VCaP (cell line): ENCODE results near the gene RXRA.
A peak's percentile ranks its signal among the peaks of the same experiment; 100 is the strongest.

Experiments
- H3K27ac ChIP-seq: fragments of 450-650 bp; 2 replicates; pipeline ENCODE4 v1.5.1; 2017
- TF ChIP-seq, protein P1 (sequence below): fragments of 450-650 bp; conservative IDR thresholded peaks from 2 replicates; pipeline ENCODE4 v1.5.1; 2017; ENCODE audit warnings: mild to moderate bottlenecking, moderate library complexity

Gene RXRA

DNA sequence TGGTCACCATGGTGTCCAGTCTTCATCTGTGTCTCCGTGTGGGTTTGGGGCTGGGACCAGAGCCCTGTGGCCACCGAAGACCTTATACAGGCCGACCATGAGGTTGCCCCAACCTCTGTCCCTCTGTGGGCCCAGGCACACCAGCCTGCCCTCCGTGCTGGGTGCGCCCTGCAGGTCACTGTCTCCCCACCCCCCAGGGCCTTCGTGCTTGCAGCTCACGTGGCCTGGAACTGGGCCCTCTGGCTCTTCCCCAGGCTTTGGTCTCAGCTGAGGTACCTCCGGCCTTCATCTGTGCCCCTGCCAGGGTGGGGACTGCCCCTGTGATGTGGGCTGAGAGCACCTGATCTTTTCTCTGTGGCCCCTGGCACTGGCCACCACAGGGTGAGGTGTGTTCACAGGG lies 92.1 kb downstream of the RXRA start:
- TF ChIP-seq, protein P1, sequence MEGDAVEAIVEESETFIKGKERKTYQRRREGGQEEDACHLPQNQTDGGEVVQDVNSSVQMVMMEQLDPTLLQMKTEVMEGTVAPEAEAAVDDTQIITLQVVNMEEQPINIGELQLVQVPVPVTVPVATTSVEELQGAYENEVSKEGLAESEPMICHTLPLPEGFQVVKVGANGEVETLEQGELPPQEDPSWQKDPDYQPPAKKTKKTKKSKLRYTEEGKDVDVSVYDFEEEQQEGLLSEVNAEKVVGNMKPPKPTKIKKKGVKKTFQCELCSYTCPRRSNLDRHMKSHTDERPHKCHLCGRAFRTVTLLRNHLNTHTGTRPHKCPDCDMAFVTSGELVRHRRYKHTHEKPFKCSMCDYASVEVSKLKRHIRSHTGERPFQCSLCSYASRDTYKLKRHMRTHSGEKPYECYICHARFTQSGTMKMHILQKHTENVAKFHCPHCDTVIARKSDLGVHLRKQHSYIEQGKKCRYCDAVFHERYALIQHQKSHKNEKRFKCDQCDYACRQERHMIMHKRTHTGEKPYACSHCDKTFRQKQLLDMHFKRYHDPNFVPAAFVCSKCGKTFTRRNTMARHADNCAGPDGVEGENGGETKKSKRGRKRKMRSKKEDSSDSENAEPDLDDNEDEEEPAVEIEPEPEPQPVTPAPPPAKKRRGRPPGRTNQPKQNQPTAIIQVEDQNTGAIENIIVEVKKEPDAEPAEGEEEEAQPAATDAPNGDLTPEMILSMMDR: no peak
- H3K27ac ChIP-seq: no peak overlapping the region

DNA sequence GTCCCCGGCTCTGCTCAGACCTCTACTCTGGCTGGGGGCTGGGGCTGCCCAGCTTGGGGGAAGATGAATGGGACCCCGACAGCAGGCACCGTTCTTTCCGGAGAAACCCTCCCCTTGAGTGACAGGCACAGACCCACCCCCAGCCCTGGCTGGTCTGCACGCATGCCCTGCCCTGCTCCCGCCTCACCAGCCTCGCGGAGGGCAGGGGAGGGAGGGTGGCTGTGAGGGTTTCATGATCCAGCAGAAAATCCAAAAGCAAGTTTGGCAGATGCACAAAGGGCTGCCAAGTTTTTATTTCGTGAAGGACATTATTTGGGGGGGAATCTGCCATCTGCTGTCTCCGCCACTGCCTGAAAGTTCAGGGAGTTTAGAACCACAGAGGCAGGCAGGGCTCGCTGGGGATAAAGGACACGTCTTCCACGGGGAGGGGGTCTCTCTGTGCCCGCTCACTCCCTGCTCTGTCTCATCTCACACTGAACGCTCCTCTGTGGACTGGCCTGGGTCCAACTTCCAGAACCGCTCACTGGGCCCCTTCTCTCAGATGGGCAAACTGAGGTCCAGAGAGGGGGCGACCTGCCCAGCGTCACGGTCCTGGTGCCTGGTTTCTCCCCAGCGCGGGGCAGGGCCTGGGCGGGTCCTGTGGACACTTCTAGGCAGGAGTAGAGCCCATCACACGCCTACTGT lies 92.9 kb downstream of the RXRA start:
- no peak overlapping the region for H3K27ac ChIP-seq
- TF ChIP-seq, protein P1: no peak

DNA sequence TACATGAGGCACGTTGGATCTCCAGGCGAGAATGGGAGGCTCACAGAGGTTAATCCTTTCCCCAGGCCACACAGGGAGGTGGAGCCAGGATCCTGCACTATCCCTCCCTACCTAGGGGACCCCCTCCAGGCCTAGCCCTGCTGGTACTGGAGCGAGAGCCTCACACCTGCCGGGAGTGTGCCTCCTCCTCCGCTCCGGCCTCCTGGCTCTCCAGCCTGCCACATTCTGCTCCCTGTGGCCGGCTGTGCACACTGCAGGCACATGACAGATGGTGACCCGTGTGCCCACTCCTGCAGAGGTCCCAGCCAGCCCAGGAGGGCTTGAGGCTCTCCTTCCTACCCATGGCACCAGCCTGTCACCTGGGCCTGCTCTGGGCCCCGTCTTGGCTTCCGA lies 93.4 kb downstream of the RXRA start:
- TF ChIP-seq, protein P1: peak; percentile 64

DNA sequence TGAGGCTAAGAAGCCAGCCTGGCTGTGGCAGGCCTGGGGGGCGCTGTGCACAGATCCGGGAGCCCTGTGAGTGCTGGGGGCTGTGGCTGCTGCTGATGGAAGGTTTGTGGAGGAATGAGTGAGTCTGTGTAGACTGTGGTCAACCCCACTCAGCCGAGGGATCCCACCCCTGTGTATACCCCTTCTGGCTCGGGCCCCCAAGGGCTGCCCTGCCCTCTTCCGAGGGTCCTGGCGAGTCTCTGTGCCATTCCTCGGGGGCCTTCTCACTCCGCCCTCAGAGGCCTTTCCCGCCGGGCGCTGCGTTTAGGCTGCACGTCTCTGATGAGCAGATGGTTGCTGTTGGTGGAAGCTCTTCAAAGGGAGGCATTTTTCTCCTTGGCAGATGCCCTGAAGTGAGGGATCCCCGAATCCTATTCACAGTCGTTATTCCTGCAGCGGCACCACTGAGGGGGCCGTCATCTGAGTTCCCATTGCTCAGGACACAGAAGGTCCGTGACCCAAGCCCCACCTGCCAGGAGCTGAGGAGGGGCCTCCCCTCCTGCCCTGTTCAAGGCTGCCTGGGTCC lies 94.1 kb downstream of the RXRA start:
- TF ChIP-seq, protein P1: no peak
- H3K27ac ChIP-seq: peak overlapping the region; percentile 7; the same call in 1 of the 2 replicates

More for the DNA sequence above, 93.4 kb downstream of the RXRA start:
- peak overlapping the region; percentile 7; the same call in 1 of the 2 replicates for H3K27ac ChIP-seq

DNA sequence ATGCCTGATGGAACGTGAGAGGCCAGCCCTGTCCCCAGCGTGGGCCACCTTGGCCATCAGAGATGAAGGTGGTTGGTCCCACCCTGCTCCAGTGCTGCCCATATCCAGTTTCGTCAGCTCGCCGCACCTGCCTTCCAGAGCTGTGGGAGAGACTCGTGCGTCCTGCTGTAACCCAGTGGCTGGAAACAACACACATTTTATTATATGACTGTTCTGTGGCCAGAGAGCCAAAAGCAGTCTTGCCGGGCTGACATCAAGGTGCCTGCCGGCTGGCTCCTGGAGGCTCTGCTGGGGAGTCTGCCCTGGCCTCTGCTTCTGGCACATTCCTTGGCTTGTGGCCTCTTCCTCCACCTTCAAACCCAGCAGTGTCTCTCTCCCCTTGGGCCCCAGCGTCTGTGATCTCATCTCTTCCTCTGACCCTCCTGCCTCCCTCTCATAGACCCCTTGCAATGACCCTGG lies 94.7 kb downstream of the RXRA start:
- H3K27ac ChIP-seq: peak overlapping the region; percentile 7; the same call in 1 of the 2 replicates
- TF ChIP-seq, protein P1: no peak

DNA sequence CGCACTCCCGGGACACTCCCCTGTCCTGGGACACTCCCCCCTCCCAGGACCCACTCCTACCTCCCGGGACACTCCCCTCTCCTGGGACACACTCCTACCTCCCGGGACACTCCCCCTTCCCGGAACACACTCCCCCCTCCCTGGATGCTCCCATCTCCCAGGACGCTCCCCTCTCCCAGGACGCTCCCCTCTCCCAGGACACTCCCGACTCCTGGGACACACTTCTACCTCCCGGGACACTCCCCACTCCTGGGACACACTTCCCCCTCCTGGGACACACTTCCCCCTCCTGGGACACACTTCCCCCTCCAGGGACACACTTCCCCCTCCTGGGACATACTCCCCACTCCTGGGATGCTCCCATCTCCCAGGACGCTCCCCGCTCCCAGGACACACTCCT lies 95.6 kb downstream of the RXRA start:
- TF ChIP-seq, protein P1: no peak
- H3K27ac ChIP-seq: no peak overlapping the region

DNA sequence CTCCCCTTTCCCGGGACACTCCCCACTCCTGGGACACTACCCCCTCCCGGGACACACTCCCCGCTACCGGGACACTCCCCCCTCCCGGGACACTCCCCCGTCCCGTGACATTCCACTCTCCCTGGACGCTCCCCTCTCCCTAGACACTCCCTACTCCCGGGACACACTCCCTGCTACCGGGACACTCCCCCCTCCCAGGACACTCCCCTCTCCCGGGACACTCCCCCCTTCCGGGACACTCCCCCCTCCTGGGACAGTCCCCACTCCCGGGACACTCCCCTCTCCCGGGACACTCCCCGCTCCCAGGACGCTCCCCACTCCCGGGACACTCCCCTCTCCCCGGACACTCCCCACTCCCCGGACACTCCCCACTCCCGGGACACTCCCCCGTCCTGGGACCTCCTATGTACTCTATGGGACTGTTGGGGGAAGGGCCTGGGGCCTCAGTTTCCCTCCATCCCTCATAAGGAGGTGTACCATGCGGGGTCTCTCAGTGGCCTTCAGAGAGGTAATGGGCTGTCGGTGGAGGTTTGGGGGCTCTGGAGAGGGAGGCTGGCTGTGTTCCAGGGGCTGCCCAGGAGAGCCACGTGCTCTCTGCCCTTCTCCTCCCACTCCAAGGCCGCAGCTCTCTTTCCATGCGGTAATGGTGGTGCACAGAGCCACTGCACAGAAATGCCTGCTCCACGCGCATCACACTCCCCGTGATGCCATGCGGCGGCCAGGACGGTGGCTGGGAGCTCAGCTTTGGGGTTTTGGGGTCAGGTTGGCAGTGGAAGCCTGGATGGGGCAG lies 96.2 kb downstream of the RXRA start:
- no peak overlapping the region for H3K27ac ChIP-seq
- TF ChIP-seq, protein P1: no peak
